ENCODE results near the gene SSTR4. TPM values are rescaled to one million over a fixed set of nuclear protein-coding genes. Genes with fewer than 3 reads are reported as not detected.

The SSTR4 gene
- total RNA-seq, 1 donor from 2014 or later: not detected

DNA sequence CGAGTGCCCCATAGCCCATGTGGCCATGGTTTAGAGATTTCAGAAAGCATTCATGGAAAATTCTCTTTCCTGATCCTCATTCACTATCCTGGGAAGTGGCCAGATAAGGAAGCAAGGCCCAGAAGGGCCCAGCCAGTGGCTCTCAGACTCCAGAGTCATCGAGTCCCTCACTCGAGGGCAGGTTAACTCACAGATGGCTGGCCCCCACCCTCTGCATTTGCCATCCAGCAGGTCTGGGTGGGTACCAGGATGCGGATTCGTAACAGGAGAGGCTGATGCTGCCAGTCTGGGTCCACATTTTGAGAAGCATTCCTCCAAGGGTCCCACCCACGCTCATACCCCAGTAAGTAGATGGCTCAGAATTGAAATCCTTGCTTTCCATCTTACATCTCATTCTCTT lies 3.8 kb upstream of the SSTR4 start:
- H3K36me3 ChIP-seq (ENCODE audit: control insufficient read depth, insufficient read depth, low read length): no peaks in the 10 kb centered on the region

DNA sequence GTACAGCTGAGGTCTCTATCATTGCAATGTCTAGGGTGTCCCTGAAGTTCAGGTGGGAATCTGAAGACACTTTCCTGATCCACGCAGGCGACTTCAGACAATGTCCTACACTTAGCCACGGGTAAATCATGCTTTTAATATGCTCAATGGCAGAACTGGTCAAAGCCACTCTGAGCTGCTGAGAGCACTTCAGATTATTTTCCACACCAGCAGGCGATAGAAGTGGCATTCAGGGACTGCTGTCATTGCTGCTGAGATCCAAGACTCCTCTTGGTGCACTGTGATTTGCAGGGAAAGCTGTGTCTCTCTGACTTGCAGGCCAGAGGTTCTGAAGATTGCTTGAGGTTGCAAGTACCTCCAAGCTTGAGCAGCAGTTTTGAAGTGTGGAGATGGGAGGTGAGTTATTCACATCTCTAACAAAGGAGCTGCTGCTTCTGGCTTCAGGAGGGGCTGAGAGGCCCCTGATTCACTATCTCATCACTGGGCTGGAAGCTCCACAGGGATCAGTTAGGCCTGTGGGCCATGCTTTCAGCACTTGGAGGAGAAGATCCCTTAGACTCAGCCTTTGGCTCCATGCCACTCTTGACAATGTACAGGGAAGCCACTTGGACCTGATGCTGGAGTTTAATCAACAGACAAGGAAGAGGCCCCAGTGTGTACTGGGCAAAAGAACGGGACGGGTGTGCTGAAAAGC lies 2.9 kb upstream of the SSTR4 start:
- no peaks in the 10 kb centered on the region for H3K36me3 ChIP-seq (ENCODE audit: control insufficient read depth, insufficient read depth, low read length)
- H3K27me3 ChIP-seq (ENCODE audit: control insufficient read depth, insufficient read depth, low read length): peaks cover 25% of the 10 kb centered on the region
- TF ChIP-seq, protein P1, sequence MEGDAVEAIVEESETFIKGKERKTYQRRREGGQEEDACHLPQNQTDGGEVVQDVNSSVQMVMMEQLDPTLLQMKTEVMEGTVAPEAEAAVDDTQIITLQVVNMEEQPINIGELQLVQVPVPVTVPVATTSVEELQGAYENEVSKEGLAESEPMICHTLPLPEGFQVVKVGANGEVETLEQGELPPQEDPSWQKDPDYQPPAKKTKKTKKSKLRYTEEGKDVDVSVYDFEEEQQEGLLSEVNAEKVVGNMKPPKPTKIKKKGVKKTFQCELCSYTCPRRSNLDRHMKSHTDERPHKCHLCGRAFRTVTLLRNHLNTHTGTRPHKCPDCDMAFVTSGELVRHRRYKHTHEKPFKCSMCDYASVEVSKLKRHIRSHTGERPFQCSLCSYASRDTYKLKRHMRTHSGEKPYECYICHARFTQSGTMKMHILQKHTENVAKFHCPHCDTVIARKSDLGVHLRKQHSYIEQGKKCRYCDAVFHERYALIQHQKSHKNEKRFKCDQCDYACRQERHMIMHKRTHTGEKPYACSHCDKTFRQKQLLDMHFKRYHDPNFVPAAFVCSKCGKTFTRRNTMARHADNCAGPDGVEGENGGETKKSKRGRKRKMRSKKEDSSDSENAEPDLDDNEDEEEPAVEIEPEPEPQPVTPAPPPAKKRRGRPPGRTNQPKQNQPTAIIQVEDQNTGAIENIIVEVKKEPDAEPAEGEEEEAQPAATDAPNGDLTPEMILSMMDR (IDR thresholded peaks at IDR 0.05; ENCODE audit: insufficient read depth, low read length, poor library complexity, severe bottlenecking): no peak
- no peak overlapping the region for H3K4me3 ChIP-seq (ENCODE audit: low read depth, low read length)
- no peak for DNase-seq (ENCODE audit: low read depth)

More for the DNA sequence above, 3.8 kb upstream of the SSTR4 start:
- peaks cover 18% of the 10 kb centered on the region for H3K27me3 ChIP-seq (ENCODE audit: control insufficient read depth, insufficient read depth, low read length)
- TF ChIP-seq, protein P1 (IDR thresholded peaks at IDR 0.05; ENCODE audit: insufficient read depth, low read length, poor library complexity, severe bottlenecking): no peak
- no peak for DNase-seq (ENCODE audit: low read depth)
- no peak overlapping the region for H3K4me3 ChIP-seq (ENCODE audit: low read depth, low read length)

DNA sequence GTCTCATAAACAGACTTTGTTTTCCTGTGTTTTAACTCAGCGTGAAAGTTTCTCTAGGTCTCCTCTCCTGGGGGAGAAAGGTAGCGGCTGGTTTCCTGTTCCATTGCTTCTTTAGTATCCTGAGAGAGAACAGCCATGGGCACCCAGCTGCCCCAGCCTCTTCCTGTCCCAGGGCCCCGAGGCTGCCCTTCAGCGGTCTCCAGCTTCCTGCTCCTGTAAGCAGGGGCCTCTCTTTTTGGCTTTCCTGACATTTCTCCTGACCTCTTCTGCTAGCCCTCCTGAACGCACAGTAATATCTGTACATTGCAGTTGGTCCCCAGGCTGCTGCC lies 2.4 kb upstream of the SSTR4 start:
- Histone ChIP-seq H3K27me3 (ENCODE audit: control insufficient read depth, insufficient read depth, low read length) (peaks cover 25% of the 10 kb centered on the region), H3K36me3 (ENCODE audit: control insufficient read depth, insufficient read depth, low read length) (no peaks in the 10 kb centered on the region), H3K4me3 (ENCODE audit: low read depth, low read length) (no peak overlapping the region)
- TF ChIP-seq, protein P1 (IDR thresholded peaks at IDR 0.05; ENCODE audit: insufficient read depth, low read length, poor library complexity, severe bottlenecking): no peak
- DNase-seq (ENCODE audit: low read depth): no peak

DNA sequence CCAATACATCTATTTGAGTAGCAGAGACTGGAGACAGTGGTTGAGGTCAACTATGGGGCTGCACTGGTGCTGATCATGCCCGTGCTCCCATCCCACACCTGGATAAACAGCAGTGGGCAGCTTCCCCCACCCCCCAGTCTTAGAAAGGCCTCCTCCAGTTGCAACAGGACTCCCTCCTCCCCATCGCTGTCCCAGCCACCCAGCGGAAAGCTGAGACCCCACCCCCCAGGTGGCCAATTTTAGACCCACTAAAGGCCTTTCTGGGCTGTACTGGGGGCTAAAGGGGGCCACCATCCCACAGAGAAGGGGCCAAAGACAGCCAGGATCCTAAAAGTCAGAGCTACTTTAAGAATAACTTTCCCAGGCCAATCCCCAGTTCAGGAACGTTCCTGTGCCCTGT lies 1.2 kb upstream of the SSTR4 start:
- TF ChIP-seq, protein P1 (IDR thresholded peaks at IDR 0.05; ENCODE audit: insufficient read depth, low read length, poor library complexity, severe bottlenecking): no peak
- Histone ChIP-seq H3K4me3 (ENCODE audit: low read depth, low read length) (no peak overlapping the region), H3K27me3 (ENCODE audit: control insufficient read depth, insufficient read depth, low read length) (peaks cover 33% of the 10 kb centered on the region), H3K36me3 (ENCODE audit: control insufficient read depth, insufficient read depth, low read length) (no peaks in the 10 kb centered on the region)
- DNase-seq (ENCODE audit: low read depth): no peak

DNA sequence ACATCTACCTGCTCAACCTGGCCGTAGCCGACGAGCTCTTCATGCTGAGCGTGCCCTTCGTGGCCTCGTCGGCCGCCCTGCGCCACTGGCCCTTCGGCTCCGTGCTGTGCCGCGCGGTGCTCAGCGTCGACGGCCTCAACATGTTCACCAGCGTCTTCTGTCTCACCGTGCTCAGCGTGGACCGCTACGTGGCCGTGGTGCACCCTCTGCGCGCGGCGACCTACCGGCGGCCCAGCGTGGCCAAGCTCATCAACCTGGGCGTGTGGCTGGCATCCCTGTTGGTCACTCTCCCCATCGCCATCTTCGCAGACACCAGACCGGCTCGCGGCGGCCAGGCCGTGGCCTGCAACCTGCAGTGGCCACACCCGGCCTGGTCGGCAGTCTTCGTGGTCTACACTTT lies 619 bp downstream of the SSTR4 start:
- TF ChIP-seq, protein P1 (IDR thresholded peaks at IDR 0.05; ENCODE audit: insufficient read depth, low read length, poor library complexity, severe bottlenecking): no peak
- no peaks in the 10 kb centered on the region for H3K36me3 ChIP-seq (ENCODE audit: control insufficient read depth, insufficient read depth, low read length)
- peaks cover 37% of the 10 kb centered on the region for H3K27me3 ChIP-seq (ENCODE audit: control insufficient read depth, insufficient read depth, low read length)
- H3K4me3 ChIP-seq (ENCODE audit: low read depth, low read length): no peak overlapping the region
- no peak for DNase-seq (ENCODE audit: low read depth)

DNA sequence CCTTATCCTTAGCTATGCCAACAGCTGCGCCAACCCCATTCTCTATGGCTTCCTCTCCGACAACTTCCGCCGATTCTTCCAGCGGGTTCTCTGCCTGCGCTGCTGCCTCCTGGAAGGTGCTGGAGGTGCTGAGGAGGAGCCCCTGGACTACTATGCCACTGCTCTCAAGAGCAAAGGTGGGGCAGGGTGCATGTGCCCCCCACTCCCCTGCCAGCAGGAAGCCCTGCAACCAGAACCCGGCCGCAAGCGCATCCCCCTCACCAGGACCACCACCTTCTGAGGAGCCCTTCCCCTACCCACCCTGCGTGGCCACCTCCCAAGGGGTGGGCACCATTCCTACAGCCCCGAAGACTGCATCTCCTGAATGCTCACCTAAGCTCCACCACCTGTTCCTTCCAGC lies 1.3 kb downstream of the SSTR4 start:
- no peak for DNase-seq (ENCODE audit: low read depth)
- H3K36me3 ChIP-seq (ENCODE audit: control insufficient read depth, insufficient read depth, low read length): no peaks in the 10 kb centered on the region
- peaks cover 37% of the 10 kb centered on the region for H3K27me3 ChIP-seq (ENCODE audit: control insufficient read depth, insufficient read depth, low read length)
- H3K4me3 ChIP-seq (ENCODE audit: low read depth, low read length): no peak overlapping the region
- TF ChIP-seq, protein P1 (IDR thresholded peaks at IDR 0.05; ENCODE audit: insufficient read depth, low read length, poor library complexity, severe bottlenecking): no peak

Measured in kidney epithelial cell (primary cell).